SK-N-DZ (cell line): ENCODE measurements around the gene ELANE.

Experiments used
- DNase-seq: peaks from one replicate; pipeline ENCODE4 v3.0.0-alpha.2; 2015; ENCODE audit warnings: low spot score
- small RNA-seq, 2 experiments: library from RNA; depleted of rRNA; stranded (forward); fragments of <200 nt; gene quantifications; one replicate each; pipeline ENCODE3, GENCODE V24; 2014

Gene ELANE

DNA sequence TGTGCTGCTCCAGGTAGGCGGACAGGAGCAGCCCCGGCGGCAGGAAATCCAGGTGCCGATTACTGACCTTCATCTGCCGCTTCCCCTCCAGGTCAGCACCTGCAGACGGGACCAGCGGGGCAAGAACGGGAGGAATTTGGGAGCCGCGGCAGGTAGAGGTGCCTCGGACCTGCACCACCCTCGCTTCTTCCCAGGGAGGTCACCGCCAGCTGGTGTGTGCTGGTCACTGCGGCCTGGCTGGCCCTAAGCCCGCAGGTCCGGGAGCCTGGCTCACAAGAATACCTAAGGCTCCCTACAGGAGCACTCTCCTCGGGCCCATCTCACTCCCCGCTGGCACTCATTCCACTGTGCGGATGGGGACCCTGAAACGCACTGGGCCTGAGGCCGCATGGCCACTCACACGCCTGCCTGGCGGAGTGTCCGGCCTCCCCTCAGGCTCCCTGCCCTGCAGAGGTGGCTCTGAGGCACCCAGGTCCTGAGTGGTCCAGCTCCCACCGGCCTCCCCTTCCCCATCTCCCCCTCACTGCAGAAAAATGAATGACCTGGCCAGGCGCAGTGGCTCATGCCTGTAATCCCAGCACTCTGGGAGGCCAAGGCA, 45.4 kb downstream of the ELANE start:
- no peak for DNase-seq

DNA sequence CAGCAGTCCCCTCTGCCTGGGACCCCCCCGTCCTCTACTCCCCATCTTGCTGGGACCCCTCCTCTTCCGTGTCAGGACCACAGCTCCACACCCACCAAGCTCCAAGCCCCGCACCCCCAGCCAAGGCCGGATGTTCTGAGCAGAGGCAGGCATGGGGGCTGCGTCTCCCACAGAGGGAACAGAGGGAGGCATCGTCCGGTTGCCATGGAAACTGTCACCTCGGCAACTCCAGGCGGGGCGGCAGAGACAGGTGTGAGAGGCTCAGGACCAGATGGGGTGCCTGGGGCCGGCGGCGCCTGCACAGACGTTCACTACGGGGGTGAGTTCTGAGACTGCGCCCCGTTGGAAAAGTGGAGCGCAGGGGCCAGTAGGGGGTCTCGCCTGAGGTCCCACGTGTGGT, 46.6 kb downstream of the ELANE start:
- peak; percentile 82 for DNase-seq

DNA sequence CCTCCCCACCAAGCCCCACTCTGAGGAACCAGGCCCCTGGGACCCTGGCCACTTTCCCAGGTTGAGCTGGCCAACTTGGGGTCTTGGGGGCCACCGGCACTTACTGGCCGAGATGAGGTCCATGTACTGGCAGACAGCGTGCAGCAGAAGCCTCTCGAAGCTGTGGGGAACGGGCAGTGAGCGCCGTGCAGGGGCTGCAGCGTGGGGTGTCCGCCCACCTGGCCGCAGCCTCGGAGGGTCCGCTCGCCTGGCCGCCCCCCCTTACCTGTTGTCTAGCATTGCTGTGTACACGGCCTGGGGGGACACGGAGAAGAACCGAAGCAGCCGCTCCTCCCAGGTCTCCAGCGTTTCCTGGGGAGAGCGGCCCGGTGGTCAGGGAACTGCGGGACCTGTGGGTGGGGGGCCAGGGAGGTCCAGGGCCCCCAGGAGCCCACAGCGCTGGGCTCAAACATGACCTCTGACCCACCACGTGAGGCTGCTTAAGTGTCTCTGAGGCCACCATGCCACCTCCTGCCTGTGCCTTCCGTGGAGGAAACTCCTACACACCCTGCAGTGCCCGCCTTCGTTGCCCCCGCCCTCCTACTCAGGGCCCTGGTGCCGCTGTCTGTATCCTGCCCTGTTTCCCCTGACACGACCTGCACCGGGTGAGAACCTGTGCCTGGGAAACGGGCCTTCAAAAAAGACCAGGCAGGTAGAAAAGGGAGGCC, 47.4 kb downstream of the ELANE start:
- no peak for DNase-seq

DNA sequence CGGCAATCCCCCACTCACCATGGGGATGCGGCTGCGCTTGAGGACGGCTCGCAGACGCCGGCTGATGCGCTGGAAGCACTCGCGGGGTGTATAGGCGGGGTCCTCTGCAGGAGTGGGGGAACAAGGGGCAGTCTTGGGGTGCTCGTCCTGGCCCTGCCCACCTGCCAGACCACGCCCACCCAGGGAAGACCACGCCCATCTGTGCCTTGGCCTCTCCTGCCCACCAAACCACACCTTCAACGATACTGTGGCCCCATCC, 47.9 kb downstream of the ELANE start:
- DNase-seq, result no peak

DNA sequence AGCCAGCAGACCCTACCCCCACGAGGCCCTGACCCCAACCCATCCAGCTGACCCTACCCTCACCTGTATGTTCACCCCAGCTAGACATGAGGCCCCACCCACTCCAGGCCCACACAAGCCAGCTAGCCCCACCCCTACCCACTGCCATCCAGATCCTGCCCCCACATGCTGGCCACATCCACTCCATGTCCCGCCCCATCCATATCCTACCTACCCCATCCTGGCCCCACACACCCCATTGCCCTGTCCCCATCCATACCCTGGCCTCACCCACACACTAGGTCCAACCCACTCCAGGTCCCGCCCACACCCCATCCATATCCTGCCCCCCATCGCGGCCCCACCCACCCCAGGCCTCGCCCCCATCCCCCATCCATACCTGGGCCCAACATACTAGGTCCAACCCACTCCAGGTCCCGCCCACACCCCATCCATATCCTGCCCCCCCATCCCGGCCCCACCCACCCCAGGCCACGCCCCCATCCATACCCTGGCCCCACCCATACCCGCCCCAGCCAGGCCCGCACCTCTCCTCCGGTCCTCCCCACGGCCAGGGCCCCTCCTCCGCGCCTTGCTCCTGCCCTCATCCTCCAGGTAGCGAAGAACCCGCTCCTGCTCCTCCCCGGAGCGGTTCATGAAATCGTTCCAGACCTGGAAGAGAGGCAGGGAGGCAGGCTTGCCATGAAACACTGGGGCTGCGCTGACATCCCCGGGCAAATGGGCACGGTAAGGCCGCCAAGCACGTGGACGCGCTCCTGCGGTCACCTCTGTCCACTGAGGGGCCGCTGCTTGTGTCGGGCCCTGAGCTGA, 48.4 kb downstream of the ELANE start:
- no peak for DNase-seq

DNA sequence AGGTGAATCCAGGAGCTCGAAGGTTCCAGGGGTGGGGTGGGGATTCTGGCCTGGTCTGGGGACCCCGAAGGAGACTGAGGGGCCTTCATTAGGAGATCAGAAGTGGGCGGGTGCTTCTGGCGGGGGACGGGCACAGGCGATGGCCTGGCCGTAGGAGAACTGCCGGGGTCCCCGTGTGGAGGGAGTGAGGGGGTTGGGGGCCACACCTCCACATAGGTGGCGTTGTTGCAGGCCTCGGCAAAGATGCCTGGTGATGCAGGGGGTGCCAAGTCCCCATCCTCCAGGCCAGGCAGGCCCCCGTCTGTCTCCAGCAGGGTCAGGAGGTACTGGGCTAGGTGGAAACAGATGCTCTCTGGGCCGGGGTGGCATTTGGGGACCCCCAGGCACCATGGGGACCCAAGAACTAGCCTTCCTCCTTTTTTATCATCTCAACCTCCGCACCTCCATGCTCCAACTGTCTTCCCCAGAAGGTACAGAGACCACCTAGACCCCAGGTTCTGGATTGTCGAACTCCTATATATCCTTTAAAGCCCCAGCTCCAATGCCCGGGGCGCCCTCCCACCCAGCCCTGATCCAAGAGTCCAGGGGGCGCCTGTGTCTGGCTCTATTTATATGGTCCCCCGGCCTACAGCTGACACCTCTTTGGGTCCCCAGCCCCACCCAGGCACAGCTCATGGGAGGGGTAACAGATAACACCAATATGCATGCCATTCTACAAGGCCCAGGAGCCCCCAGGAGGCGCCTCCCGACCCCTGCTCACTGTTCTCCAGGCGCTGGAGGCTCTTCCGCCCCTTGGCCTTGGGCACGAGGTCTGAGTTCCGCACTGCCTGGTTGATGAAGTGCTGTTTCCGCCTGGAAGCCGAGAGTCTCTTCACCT, 49.4 kb downstream of the ELANE start:
- no peak for DNase-seq

DNA sequence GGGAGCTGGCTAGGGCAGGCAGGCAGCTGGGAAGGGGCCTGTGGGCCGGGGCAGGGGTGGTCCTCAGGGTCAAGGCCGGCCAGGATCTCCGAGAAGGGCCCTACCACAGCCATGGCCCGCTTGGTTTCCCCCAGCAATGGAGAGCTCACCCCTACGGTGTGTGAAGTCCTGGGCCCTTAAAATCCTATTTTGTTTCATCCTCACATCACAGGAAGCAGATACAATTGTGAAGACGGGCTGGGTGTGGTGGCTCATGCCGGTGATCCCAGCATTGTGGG, 49.9 kb downstream of the ELANE start:
- no peak for DNase-seq

DNA sequence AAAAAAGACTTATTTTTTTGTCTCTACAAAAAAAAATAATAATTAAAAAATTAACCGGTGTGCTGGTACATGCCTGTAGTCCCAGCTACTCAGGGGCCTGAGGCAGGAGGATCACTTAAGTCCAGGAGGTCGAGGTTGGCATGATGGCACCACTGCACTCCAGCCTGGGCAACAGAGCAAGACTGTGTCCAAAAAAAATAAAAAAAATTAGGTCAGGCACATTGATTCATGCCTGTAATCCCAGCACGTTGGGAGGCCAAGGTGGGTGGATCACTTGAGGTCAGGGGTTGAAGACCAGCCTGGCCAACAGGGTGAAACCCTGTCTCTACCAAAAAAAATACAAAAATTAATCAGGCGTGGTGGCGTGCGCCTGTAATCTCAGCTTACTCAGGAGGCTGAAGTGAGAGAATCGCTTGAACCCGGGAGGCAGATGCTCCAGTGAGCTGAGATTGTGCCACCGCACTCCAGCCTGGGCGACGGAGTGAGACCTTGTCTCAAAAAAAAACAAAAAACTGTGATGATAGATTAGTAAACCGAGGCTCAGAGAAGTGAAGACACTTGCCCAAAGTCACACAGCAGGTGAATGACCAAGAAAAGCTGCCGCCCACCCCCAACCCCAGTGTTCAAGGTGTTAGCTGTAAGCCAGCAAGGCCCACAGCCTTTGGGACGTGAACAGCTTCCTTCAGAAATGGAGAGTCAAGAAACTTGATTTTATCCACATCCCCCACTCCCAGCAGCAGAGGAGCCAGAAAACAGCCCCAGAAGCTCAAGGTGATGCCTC, 50.5 kb downstream of the ELANE start:
- no peak for DNase-seq

DNA sequence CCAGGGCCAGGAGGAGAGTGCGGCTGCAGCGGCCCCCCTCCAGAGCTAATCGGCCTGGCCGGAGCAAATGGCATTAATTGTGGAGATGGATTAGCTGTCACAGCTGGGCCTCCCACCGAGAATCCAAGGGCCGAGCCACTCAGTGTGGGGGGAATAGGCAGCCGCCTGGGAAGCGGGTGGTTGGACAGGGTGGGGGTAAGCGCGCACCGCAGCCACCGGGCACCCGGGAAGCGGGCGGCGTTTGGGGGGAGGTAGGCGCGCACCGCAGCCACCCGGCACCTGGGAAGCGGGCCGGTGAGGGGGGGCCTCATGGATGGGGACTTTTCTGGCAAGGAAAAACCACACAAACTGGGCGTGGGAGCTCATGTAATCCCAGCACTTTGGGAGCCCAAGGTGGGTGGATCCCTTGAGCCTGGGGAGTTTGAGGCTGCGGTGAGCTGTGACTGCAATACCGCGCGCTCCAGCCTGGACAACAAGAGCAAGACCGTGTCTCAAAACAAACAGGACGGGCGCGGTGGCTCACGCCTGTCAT, 51.2 kb downstream of the ELANE start:
- DNase-seq, result peak; percentile 43

DNA sequence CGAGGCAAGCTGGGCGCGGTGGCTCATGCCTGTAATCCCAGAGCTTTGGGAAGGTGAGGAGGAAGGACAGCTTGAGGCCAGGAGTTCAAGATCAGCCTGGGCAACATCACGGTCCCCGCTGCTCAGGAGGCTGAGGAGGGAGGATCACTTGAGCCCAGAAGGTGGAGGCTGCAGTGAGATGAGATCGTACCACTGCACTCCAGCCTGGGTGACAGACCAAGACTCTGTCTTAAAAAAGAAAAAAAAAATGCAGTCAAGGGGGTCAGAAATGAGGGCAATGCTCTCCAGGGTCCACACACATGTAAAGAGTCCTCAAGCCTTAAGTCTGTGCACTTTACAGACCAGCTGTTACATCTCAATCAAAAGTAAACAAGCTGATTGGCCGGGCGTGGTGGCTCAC, 52.4 kb downstream of the ELANE start:
- no peak for DNase-seq

Small RNA genes within 50 kb of the gene (small RNA-seq; reads per million reads assigned to genes)
- gene MIR3187 (0 reads per million in 2 experiments), gene RNU6-9 (2.1 to 3.8 reads per million in 2 experiments)
